Muscle layer of colon (tissue), 2 donors: ENCODE measurements around the gene GNPDA1.
A peak's percentile ranks its signal among the peaks of the same experiment; 100 is the strongest.

Experiments used
- H3K27ac ChIP-seq: one replicate; pipeline ENCODE4 v1.7.0; 2013; ENCODE audit warnings: low read depth, mild to moderate bottlenecking, low read length, moderate library complexity
- H3K27me3 ChIP-seq, 2 donors: one replicate each; pipeline ENCODE4 v1.7.0; 2013; ENCODE audit warnings: low read length in 2 of 2, mild to moderate bottlenecking in 2 of 2; ENCODE audit not compliant: insufficient read depth in 2 of 2, control insufficient read depth in 1 of 2
- H3K36me3 ChIP-seq: one replicate; pipeline ENCODE4 v1.7.0; 2013; ENCODE audit warnings: mild to moderate bottlenecking, low read length; ENCODE audit not compliant: insufficient read depth
- H3K4me1 ChIP-seq: one replicate; pipeline ENCODE4 v1.7.0; 2013; ENCODE audit warnings: mild to moderate bottlenecking, low read length; ENCODE audit not compliant: insufficient read depth
- H3K4me3 ChIP-seq, 2 donors: one replicate each; pipeline ENCODE4 v1.7.0; 2013; ENCODE audit warnings: low read length in 2 of 2, low read depth in 1 of 2, mild to moderate bottlenecking in 1 of 2, moderate library complexity in 1 of 2
- H3K9ac ChIP-seq: one replicate; pipeline ENCODE4 v1.7.0; 2013; ENCODE audit warnings: low read length
- H3K9me3 ChIP-seq: one replicate; pipeline ENCODE4 v1.7.0; 2013; ENCODE audit warnings: mild to moderate bottlenecking, low read length
- donor health status: abdominal sarcoma.
- donor health status: Adenocarcinoma of cecum.

Gene GNPDA1

DNA sequence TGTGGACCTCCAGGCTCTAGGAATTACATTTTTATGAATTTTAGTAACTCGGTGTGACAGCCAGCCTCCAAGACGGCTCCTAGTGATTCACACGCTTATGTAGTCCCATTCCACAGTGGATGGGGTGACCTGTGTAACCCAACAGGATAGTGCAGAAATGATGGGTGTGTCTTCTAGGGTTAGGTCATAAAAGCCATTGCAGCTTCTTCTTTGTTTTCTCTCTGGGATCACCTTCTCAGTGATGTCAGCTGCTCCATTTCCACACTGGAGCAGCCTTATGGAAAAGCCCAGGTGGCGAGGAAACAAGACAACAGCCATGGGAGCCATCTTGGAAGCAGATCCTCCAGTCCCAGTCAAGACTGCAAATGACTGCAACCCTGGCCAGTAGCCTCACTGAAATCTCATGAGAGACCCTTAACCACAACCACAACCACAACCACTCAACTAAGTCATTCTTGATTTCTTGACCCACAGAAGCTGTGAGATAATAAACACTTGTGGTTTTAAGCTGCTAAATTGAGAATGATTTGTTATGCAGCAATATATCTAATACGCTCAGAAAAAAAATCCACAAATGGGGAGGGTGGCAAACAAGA lies 5.1 kb upstream of the GNPDA1 start:
- Histone ChIP-seq H3K9ac (no peak overlapping the region), H3K27me3 (no peaks in the 10 kb centered on the region)

DNA sequence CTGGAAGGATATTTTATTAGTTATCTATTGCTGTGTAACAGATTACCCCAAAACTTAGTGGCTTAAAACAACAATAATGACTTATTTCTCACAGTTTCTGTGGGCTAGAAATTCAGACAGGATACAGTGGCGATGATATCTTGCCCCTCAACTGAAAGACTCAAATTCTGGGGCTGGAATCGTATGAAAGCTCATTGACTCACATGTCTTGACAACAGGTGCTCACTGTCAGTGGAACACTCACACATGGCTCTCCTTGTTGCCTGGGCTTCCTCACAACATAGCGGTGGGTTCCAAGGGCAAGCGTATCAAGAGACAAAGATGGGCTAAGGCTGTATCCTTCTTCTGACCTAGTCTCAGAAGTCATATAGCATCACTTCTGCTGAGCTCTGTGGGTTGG lies 3.7 kb upstream of the GNPDA1 start:
- Histone ChIP-seq H3K36me3 (no peaks in the 10 kb centered on the region), H3K4me3 (no peak overlapping the region), H3K4me1 (peaks cover 24% of the 10 kb centered on the region), H3K9ac (no peak overlapping the region), H3K27ac (no peak overlapping the region), H3K9me3 (no peaks in the 10 kb centered on the region), H3K27me3 (no peaks in the 10 kb centered on the region)

More for the DNA sequence above, 5.1 kb upstream of the GNPDA1 start:
- Histone ChIP-seq H3K4me1 (peaks cover 14% of the 10 kb centered on the region), H3K4me3 (no peak overlapping the region), H3K36me3 (no peaks in the 10 kb centered on the region), H3K9me3 (no peaks in the 10 kb centered on the region), H3K27ac (no peak overlapping the region)

DNA sequence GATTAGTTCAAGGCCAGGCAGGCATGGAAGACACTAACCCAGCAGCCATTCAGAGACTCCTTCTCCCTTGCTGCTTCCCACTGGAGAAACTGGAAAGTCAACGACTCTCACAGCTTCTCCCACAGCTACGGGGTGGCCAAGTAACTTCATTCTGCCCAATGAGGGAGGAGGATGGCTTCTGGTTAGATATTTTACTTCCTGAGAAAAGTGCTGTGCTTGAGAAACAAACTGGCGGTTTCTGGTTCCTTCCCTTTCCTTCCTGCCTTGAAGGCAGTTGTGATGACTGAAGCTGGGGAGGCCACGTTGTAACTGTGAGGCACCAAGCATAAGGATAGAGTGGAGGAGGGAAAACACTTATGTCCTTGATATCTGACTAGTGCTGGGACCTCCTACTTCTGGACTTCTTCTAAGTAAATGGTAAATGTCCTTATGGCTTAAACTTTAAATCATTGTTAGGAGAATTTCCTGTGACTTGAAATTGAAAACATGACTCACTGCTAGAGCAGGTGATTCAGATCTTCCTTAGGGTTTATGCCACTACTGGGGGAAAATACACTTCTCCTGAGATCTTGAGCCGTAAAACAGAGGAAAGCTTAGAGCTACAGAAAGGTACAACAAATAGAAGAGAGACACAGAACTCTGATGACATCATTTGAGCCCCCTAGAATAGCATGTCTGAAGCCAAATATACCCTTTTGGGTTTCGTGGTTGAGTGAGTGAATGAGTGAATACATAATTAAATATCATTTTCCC lies 3.1 kb upstream of the GNPDA1 start:
- Histone ChIP-seq H3K9ac (no peak overlapping the region), H3K4me1 (peaks cover 27% of the 10 kb centered on the region), H3K36me3 (no peaks in the 10 kb centered on the region), H3K27me3 (no peaks in the 10 kb centered on the region), H3K27ac (no peak overlapping the region), H3K4me3 (no peak overlapping the region), H3K9me3 (no peaks in the 10 kb centered on the region)

DNA sequence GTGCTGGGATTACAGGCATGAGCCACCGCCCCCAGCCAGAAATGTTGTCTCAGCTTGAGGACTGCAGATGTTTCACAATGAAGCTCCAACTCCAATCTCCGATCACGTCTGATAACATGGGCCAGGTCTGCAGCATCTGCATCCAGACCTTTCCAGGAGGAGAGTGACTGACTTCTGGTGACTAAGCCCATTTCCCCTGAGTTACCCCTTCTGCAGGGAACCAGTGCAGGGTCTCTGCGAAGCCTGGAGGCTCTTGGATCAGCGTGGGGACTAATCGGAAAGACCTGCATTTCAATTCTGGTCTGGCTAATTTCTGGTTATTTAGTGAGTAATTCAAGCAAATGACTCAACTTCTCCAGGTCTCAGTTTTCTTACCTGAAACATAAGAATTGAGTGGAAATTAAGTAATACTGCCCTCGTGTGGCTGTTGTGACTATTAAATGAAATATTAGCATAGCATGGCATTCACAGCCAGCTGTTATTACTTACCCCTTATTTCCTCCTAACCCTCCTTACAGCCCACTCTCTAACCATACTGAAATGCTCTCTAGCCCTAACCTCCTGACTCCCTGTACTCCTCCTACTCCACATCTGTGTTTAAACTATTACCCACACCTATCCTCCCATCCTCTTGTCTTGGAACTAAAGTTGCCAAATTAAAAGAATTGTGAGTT lies 2.2 kb upstream of the GNPDA1 start:
- Histone ChIP-seq H3K27ac (no peak overlapping the region), H3K27me3 (no peaks in the 10 kb centered on the region), H3K36me3 (no peaks in the 10 kb centered on the region), H3K9me3 (no peaks in the 10 kb centered on the region), H3K9ac (no peak overlapping the region), H3K4me3 (no peak overlapping the region), H3K4me1 (peaks cover 27% of the 10 kb centered on the region)

DNA sequence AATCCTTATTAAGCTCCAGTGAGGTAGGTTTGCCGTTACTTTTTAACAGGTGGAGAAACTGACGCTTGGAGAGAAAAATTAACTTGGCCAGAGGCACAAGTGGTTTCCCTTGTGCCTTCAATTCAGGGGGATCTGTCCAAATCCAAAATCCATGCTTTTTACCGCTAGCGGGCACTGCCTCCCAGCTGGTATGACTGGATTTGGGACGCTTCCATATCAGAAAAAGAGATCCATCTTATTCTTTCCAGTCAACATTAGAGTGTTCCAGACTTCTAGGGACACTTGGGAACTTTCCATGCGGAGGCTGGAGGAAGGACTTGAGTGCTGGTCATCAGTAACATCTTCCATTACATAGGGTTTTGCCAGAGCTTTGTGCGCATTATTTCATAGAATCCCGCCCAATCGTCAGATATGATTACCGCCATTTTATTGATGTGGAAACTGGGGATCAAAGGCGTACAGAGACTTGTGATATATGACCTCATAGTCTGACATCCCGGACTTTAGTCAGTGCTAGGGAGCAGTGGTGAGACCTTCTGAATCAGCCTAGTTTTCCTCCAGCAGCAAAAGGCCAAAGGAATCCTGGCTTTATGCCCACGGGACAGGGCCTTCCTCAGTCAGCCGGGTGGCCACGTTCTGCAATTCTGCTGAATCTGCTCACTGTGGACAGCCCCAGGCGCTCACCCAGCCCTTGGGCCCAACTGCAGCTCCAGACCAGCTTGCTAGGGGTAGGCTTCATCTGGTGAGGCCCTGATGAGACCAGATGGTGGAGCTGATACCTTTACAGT lies 1.1 kb upstream of the GNPDA1 start:
- no peak overlapping the region for H3K27ac ChIP-seq
- H3K9me3 ChIP-seq = no peaks in the 10 kb centered on the region
- no peak overlapping the region for H3K4me3 ChIP-seq
- H3K9ac ChIP-seq = no peak overlapping the region
- no peaks in the 10 kb centered on the region for H3K27me3 ChIP-seq
- H3K4me1 ChIP-seq = peaks cover 27% of the 10 kb centered on the region
- H3K36me3 ChIP-seq = no peaks in the 10 kb centered on the region

DNA sequence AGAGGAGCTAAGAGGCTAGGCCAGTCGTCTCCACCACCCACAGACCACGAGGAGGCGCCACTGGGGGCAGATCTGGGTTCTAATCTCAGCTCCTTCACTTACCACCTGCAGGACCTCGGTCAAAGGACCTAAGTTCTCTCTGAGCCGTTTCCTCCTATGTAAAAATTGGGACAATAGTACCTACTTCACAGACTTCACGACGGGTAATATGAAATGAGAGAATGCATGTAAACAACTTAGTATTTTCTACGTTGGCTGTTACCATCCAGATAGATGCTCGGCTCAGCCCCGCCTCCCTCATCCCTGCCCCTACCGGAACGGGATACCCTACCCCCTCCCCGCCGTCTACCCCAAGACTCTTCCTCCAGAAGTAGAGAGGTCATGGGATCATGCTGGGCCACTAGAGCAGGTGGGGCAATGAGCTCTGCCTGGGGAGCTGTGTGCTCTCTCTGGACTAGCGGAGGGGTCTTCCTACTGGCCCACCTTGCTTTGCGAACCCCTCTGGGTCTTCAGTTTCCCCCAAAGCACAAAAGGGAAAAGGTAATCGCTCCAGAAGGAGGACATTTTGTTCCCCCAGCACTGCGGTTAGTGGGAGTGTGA lies 541 bp downstream of the GNPDA1 start:
- Histone ChIP-seq H3K9me3 (no peaks in the 10 kb centered on the region), H3K36me3 (peaks cover 7% of the 10 kb centered on the region), H3K4me1 (peaks cover 27% of the 10 kb centered on the region), H3K9ac (peak overlapping the region; percentile 94), H3K27me3 (no peaks in the 10 kb centered on the region), H3K27ac (peak overlapping the region; percentile 80), H3K4me3 (peak overlapping the region; percentile 77 to 98)

DNA sequence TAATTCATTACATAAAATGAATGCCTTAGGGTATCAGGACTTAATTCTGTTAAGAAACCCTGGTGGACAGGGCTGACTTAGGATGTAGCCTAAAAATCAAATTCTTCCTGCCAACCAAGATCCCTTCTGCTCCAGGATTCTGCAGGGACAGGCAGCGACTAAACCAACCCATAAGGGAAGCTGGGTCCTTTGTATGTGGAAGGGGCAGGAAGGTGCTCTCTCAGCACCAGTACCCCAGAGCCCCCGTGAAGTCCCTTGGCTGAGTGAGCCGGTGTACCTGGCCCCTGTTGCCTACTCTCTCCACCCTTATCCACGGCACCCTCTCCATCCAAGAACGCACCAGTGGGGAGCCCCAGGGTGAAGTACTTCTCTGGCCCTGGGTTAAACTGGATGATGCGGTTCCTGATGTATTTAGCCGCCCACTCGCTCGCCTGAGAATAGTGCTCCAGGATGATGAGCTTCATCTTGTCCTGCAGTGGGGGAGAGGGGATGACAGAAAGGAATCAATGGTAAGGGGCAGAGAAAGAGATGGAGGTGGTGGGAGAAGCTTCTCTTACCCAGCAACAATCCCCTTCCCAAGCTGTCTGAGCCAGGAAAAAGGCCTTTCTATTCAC lies 1.1 kb downstream of the GNPDA1 start:
- H3K36me3 ChIP-seq = peaks cover 11% of the 10 kb centered on the region
- no peaks in the 10 kb centered on the region for H3K9me3 ChIP-seq
- H3K4me1 ChIP-seq = peaks cover 27% of the 10 kb centered on the region
- peak overlapping the region; percentile 80 for H3K27ac ChIP-seq
- no peaks in the 10 kb centered on the region for H3K27me3 ChIP-seq
- peak overlapping the region; percentile 94 for H3K9ac ChIP-seq
- peak overlapping the region in 1 of 2 donors; percentile 98 for H3K4me3 ChIP-seq

DNA sequence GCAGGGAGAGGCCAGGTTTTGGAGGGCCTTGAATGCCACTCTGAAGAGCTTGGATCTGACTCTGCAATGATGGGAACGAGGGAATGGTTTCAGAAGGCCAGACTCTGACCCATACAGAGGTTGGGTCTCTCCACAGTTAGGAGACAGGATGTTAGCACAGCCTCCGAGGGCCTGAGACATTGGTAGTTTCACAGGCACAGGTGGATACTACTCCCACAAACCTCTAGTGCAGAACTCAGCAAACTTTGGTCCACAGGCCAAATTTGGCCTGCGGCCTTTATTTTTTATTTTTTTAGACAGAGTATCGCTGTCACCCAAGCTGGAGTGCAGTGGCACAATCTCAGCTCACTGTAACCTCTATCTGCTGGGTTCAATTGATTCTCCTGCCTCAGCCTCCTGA lies 2.9 kb downstream of the GNPDA1 start:
- Histone ChIP-seq H3K9ac (no peak overlapping the region), H3K4me3 (no peak overlapping the region), H3K9me3 (no peaks in the 10 kb centered on the region), H3K36me3 (peaks cover 29% of the 10 kb centered on the region), H3K27me3 (no peaks in the 10 kb centered on the region), H3K4me1 (peaks cover 27% of the 10 kb centered on the region), H3K27ac (no peak overlapping the region)

DNA sequence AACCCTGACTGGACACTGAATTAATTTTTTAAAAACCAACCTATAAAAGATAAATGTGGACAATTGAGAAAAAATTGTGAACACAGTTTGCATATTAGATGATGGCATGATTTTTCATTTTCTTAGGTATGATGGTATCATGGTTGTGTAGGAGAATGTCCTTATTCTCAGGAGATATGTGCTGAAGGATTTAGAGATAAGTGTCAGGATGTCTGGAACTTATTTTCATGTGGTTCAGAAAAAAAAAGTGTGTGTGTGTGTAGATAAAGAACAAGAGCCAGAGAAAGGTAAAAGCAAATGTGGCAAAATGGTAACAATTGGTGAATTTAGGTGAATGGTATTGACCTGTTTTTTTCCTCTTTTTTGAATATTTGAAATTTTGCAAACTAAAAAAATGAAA lies 4.0 kb downstream of the GNPDA1 start:
- no peaks in the 10 kb centered on the region for H3K9me3 ChIP-seq
- H3K9ac ChIP-seq = no peak overlapping the region
- H3K4me1 ChIP-seq = peaks cover 21% of the 10 kb centered on the region
- H3K27ac ChIP-seq = no peak overlapping the region
- no peaks in the 10 kb centered on the region for H3K27me3 ChIP-seq
- peaks cover 35% of the 10 kb centered on the region for H3K36me3 ChIP-seq
- H3K4me3 ChIP-seq = no peak overlapping the region

DNA sequence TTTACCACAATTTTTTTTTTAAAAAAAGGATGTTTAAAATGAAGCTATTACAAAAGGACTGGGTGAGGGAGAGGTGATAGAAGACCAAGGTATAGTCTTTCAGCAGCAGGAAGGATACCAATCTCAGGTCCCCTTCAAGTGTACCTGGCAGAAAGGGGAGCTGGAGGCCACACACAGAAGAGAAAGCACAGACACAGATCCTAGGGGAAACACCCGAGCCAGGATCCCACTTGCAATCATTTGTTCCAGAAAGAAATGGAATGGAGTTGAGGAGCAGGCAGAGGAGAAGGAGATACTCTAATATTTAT lies 5.6 kb downstream of the GNPDA1 start:
- no peak overlapping the region for H3K4me3 ChIP-seq
- H3K9me3 ChIP-seq = no peaks in the 10 kb centered on the region
- H3K27me3 ChIP-seq = no peaks in the 10 kb centered on the region
- no peak overlapping the region for H3K9ac ChIP-seq
- no peak overlapping the region for H3K27ac ChIP-seq
- H3K4me1 ChIP-seq = peaks cover 10% of the 10 kb centered on the region
- peaks cover 46% of the 10 kb centered on the region for H3K36me3 ChIP-seq
